NCI-H2196 (cell line): ENCODE results near the gene SLX4.

ENCODE experiments used
- DNase-seq: peaks from one replicate; lab custom pipeline; 2025; ENCODE audit not compliant: unreplicated experiment; lab: John Stamatoyannopoulos, UW

SLX4 gene

GRCh38 chr16:3561626-3562025, 49.8 kb downstream of the SLX4 start:
- DNase-seq = no peak

- DNase-seq = no peak
These were observed 57.0 kb downstream of the SLX4 start for GRCh38 chr16:3554351-3554928.

GRCh38 chr16:3553138-3553923, 58.1 kb downstream of the SLX4 start:
- no peak for DNase-seq

- DNase-seq = no peak
These were observed 60.3 kb downstream of the SLX4 start for GRCh38 chr16:3550851-3551847.

GRCh38 chr16:3549906-3550305, 61.5 kb downstream of the SLX4 start:
- no peak for DNase-seq

- DNase-seq = no peak
These were observed 62.5 kb downstream of the SLX4 start for GRCh38 chr16:3548859-3549258.

GRCh38 chr16:3548445-3548844, 63.0 kb downstream of the SLX4 start:
- DNase-seq = no peak

- DNase-seq = no peak
These were observed 64.3 kb downstream of the SLX4 start for GRCh38 chr16:3546986-3547682.

- no peak for DNase-seq
These were observed 68.6 kb downstream of the SLX4 start for GRCh38 chr16:3542601-3543373.

- DNase-seq = no peak
These were observed 69.8 kb downstream of the SLX4 start for GRCh38 chr16:3541527-3542155.

GRCh38 chr16:3538222-3538621, 73.2 kb downstream of the SLX4 start:
- no peak for DNase-seq

GRCh38 chr16:3536851-3537250, 74.6 kb downstream of the SLX4 start:
- DNase-seq = no peak

- no peak for DNase-seq
These were observed 75.1 kb downstream of the SLX4 start for GRCh38 chr16:3536271-3536731.

- DNase-seq = no peak
These were observed 77.3 kb downstream of the SLX4 start for GRCh38 chr16:3534126-3534525.

- DNase-seq = no peak
These were observed 78.7 kb downstream of the SLX4 start for GRCh38 chr16:3532741-3533140.
